Activated naive CD4-positive, alpha-beta T cell treated with anti-CD3 and anti-CD28 coated beads, Interleukin-2, amount 50 U/mL, for 16 hours (primary cell): ENCODE measurements around the gene MAGI2.

Source experiments
- DNase-seq: peaks from one replicate; pipeline ENCODE4 v3.0.0-alpha.2; 2020

The MAGI2 gene

DNA sequence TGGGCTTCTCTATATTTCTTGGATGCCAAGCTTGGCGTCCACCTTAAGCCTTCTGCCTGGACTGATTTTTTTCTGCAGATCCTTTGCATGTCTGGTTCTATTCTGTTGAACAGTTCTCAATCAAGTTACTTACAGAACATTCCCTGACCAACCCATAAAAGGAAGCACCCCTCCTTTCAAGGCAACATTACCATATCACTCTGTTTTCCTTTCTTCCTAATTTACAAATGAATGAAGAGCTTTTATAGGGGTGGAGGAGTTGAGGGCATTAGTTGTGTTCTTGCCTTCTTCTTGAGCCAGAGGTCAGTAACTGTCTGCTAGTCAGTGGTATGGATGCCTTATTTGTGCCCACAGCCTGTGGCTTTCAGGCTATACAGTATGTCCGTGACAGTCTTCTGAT is 1293.9 kb downstream of the MAGI2 start:
- no peak for DNase-seq

GRCh38 chr7:78153285-78153684 is 1300.2 kb downstream of the MAGI2 start:
- DNase-seq: no peak

DNA sequence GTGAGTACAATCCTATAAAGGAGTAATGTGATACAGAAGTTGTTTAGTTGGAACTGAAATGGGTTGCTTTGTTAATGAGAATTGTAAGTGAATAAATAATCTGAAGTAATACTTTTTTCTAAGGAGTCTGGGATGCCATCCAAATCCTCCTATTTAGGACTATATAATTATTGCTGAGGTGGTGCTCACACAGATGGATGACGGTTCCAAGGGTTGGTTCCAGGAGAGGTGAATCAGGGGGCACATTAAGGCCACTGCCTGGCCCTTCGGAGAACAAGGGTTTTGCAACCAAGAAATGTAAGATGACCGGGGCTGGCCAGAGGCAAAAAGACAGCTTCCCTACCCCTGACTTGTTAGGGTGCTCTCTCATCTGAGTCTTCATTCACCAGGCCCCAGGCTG is 1302.2 kb downstream of the MAGI2 start:
- DNase-seq: no peak

- no peak for DNase-seq
These were observed 1303.7 kb downstream of the MAGI2 start for GRCh38 chr7:78149787-78150186.

DNA sequence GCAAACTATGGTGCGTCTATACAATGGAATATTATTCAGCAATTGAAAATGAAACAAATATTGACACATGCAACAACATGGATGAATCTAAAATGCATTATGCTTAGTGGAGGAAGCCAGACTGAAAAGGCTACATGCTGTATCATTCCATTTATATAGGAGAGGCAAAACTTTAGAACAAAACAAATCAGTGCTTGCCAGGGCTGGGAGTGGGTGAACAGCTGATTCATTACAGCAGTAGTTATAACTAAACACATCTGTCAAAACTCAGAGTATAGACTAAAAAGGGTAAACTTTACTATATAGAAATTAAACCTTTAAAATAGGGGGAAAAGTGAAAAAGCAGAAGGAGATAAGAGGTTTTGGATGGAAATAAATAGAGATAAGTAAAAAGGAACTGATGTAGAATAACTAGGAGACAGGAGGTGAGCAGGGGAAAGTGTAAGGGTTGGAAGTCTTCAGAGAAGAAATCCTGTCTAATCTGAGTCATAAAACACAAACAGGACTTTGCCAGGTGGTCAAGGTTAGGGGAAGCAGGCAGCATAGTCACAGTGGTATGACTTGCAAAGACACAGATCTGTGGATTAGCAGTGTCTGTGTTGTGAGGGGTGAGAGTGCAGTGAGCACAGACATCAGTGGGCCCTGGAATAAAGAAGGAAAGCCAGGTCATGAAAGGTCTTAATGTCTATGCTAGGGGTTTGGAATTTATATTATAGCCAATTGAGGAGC is 1305.1 kb downstream of the MAGI2 start:
- no peak for DNase-seq

DNA sequence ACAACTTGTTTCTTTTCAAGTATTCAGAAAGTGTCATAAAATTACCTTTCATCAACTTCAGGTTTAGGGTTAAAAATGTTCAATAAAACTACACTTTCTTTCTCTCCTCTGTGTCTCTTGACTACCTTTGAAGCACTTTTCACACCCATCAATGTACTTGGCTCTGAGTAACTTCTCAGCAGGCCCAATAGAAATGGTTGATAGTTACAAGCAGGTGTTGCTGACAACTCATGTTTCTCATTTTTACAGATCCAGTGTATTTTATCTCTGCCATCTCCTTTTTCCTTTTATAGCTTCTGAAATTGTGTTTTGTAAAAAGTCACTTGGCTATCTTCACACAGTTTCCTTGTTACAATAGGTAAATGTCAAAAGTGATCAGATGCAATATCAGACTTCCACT is 1306.9 kb downstream of the MAGI2 start:
- no peak for DNase-seq

DNA sequence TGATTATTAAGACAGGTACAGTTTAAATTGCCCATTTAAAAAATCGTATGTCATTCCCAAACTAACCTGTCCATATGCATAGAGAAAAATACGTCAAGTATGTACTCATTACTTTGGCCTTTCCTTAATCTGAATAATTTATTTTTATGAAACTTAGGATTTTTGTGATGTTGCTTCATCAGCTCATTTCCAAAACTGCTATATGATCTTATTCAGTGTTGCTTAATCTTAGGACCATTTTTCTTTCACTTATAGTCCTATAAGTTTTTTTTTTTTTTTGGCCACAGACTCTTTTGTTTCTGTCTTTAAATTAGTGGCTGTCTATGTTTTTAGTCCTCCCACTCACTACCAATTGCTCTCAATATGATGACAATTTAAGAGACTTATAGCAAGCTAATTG is 1309.8 kb downstream of the MAGI2 start:
- DNase-seq: no peak

DNA sequence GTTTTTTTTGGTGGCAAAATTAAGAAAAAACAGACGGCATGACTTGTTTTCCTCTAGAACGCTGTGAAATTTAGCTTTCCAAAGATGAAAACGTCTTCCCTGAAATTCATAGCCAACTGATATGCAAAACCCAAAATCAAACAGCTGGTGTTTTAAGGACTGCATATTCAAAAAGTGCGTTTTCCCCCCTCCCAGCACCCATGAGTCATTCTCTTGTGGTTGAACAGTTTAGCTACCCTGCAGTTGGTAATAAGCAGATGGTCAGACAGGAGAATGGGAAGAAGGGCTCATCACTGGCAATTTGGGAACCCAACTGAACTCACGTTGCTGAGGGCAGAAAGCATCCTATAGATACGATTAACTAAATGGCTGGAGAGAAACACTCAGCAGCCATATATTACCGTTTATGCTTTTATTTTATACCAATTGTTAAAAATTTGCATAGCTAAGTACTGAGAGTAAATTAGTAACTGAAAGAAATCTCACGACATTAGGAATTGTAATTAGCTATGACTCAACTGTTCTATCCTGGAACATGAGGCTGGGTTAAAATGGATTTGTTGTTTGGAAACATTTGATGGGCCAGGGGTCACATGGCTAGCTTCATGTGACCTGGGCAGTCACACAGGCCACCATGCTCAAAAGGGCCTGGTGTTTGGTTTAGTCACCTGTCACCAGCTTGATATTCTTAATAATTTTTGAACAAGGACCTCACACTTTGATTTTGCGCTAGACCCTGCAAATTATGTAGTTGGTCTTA is 1311.8 kb downstream of the MAGI2 start:
- no peak for DNase-seq

DNA sequence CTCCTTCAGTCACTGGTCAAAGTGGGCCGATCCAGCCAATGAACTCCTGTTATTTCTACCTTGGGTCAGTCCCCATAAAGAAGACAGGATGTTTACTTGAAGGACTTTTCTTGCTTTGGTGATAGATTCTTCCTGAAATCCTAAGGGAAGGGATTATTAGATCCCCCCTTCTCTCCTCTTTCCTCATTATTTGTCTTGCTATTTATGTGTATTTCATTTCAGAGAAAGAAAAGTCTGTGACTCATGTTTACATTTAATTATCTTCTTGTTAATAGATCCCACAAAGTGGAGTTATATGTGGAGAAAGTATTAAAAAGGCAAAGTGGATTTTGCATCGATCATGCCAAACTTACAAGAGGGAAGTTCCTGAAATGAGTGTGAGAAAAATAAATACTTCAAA is 1313.4 kb downstream of the MAGI2 start:
- DNase-seq: no peak

DNA sequence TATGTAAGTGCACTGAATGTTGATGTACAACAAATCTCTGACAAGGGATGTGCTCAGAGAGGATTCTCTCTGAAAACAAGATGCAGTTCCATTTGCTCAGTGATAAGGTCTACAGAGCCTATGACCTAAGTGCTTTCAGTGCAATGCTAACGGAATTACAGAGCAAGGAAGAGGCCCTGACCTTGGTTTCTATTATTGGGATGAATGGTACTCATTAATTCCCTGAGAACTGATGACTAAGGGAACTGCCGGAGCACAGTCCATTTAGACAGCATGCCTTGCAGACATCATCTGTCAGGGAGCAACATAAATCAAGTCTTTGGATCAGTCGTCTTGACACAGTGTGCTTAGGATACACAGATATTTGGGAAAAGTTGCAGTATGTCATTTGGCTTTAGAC is 1314.1 kb downstream of the MAGI2 start:
- no peak for DNase-seq

DNA sequence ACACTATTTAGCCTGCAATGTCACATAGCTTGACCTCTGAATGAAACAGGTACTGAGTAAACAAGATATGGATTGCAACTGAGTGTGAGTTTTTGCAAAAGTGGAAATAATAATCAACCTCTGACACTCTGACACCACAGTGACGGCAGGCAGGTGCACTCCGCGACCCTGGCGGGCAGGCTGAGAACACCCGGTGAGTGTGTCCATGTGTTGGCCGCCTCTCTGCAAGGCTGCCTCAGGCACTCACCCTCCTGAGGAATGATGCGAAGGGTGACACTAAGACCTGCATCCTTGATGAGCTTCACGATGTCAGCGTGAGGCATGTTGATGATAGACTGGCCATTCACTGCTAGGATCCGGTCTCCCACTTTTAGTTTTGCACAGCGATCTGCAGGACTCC is 1318.7 kb downstream of the MAGI2 start:
- DNase-seq: no peak

DNA sequence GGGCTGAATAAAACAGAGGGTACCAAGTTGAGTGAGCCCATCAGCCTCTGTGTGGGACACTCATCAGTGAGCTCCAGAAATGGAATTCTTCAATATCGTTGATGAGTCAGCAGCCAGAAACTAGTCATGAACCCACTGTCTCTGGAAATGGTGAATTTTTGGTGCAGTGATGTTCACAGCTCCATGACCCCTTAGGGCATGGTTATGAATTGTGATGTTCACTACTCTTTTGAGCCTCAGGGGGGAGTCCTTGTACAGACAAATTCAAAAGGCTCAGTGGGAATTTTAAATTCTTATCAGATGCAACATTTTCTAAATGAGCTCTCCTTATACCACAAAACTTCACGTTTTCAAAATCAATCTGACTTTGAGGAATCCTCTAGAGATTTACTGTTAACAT is 1319.2 kb downstream of the MAGI2 start:
- no peak for DNase-seq

DNA sequence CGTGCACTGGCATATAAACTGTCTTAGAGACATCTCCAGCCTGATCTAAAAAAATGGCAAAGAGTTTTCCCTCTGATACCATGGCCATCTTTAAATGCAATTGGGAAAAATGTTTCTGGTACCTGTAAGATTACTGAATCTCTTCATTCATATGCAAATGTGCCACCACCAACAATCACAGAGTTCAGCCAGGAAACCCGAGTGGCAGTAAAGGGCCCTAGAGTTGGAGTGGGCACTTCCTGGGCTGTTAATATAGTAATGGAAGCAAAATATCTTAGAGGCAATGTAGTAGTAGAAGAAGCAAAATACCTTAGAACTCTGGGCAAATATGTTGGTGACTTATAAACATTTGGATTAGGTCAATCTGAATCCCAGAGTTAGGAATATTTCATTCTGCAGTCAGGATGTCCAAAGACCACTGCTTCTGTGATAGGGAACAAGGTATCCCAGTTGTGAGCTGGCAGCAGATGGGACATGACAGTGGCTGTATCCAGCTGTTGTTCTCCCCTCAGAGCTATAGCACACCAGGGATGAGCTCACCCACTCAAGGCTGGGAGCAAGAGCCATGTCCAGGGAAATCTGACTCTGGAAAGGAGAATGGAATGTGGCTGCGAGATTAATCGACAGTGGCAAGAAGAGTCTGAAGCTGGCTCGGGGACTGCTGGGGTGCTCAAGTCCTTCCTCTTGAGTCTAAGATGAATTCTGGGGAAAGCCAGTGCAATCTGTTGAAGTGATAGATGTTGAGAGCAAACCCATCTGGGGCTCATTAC is 1322.8 kb downstream of the MAGI2 start:
- DNase-seq: no peak

DNA sequence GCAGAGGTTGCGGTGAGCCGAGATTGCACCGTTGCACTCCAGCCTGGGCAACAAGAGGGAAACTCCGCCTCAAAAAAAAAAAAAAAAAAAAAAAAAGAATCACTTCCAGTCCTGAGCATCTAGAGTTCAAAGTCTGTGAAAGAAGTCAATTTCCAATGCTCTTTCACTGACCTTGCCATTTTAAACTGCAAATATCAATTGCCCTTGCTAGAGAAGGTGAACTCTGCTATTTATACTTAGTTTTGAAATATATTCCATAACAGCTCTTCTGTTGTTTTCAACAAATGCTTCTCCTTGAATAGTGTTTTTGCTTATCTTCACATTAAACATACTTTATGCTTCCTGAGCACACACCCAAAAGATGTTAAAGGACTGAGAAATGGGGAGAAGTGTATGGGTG is 1323.6 kb downstream of the MAGI2 start:
- no peak for DNase-seq

DNA sequence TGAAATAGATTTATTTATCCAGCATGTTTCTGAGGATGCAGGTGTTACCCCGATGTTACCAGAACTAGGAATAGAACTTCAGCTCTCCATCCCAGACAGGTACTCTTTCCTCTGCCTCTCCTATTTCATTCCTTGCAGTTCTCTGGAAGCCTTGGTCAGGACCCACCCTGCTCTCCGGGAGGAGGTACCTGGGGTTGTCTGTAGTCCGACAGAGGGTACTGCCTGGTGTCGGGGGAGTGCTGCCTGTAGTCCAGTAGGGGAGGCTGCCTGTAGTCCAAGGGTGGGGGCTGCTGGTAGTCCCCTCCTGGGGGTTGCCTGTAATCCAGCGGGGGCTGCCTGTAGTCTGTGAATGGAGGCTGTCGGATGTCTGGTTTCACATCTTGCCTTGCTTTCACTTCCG is 1326.5 kb downstream of the MAGI2 start:
- DNase-seq: no peak

DNA sequence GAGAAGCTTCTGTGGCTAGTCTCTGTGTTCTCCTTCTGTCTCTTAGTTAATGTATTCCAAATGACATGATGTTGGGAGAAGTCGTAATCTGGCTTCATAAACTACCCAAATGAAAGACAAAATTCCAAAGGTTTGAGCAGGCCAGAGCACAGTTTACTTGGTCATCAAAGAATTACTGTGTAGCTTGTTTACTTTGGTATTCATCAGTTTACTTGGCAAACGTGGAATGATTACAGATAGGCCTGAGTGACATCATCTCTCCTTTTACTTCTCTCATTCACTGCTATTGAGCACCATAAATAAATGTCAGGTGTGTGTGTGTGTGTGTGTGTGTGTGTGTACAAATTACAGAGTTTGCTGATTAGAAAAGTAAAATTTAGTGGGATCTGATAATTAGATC is 1327.6 kb downstream of the MAGI2 start:
- no peak for DNase-seq

GRCh38 chr7:78124216-78124615 is 1329.3 kb downstream of the MAGI2 start:
- no peak for DNase-seq

GRCh38 chr7:78121888-78122287 is 1331.6 kb downstream of the MAGI2 start:
- DNase-seq: no peak

DNA sequence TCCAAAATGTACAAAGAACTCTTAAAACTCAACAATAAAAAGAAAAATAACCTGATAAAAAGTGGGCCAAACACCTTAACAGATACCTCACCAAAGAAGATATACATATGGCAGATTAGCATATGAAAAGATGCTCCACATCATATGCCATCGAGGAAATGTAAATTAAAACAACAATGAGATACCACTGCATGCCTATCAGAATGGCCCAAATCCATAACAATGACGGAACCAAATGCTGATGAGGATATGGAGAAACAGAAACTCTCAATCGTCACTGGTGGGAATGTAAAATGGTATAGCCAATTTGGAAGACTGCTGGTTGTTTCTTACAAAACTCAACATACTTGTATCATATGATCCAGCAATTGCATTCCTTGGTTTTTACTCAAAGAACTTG is 1335.0 kb downstream of the MAGI2 start:
- DNase-seq: no peak

DNA sequence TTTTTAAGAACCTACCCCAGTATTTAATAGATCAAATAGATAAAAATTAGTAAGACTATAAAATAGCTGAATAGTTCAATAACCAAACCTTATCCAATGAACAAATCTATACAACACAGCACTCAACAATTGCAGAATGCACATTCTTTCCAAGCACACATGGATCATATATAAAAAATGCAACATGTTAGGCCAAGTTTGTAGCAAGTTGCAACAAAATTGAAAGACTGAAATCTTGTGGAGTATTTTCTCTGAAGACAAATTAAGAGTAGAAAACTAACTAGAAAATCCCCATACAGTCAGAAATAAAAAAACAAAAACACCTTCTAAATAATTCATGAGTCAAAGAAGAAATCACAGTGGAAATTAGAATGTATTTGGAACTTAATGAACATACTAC is 1337.6 kb downstream of the MAGI2 start:
- no peak for DNase-seq

DNA sequence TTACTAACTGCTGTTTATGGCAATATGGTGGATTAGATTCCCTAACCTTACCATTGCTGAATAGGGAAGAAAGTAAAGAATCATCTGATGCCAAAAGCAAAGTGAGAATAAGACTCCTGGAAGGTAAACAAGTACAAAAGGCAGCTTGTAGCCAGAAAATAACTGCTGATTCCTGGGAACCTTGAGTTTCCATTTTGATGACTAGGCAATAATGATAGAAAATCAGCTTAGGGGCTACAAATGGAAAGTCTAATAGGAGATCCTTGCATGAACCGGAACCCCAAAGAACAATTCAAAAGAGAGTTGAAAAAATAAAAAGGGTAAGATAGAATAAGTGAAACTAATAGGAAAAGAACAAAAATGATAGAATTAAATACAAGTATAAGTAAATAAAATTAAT is 1338.5 kb downstream of the MAGI2 start:
- DNase-seq: no peak

- DNase-seq: no peak
These were observed 1341.0 kb downstream of the MAGI2 start for GRCh38 chr7:78112488-78112887.

- DNase-seq: no peak
These were observed 1342.1 kb downstream of the MAGI2 start for GRCh38 chr7:78111386-78111785.

DNA sequence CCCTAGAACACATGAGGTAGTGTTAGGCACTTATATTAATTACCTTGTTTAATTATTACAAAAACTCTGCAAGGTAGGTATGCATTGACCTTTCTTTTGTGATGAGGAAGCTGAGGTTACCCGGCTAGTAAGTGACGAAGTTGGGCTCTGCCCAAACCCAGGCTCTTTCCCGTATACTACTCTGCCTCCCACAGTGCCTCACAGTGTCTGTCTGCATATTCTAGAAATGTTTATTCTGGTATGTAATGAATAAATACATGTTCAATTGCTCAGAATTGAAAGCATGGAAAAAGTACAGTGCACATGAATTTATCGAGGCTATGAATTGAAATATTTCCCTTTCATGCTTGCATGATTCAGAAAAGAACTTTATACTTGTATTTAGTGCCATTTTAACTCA is 1350.0 kb downstream of the MAGI2 start:
- no peak for DNase-seq
